Ectodermal cell (in vitro differentiated cells): Measurements from ENCODE around the gene NR2C2AP.

Experiments used
- H3K27ac ChIP-seq: 2 replicates; pipeline ENCODE4 v1.7.0; 2013; ENCODE audit warnings: mild to moderate bottlenecking, low read depth, low read length; ENCODE audit not compliant: insufficient read depth, poor library complexity, severe bottlenecking
- H3K27me3 ChIP-seq: 2 replicates; pipeline ENCODE4 v1.7.0; 2013; ENCODE audit warnings: mild to moderate bottlenecking, low read length; ENCODE audit not compliant: insufficient read depth, control insufficient read depth, poor library complexity, severe bottlenecking
- H3K36me3 ChIP-seq: one replicate; pipeline ENCODE4 v1.7.0; 2013; ENCODE audit warnings: low read length; ENCODE audit not compliant: control insufficient read depth, insufficient read depth
- H3K4me1 ChIP-seq: one replicate; pipeline ENCODE4 v1.7.0; 2013; ENCODE audit warnings: low read length; ENCODE audit not compliant: control insufficient read depth, insufficient read depth
- H3K4me3 ChIP-seq: 2 replicates; pipeline ENCODE4 v1.7.0; 2013; ENCODE audit warnings: low read depth, low read length, control low read depth; ENCODE audit not compliant: insufficient read depth
- H3K9me3 ChIP-seq: 2 replicates; pipeline ENCODE4 v1.7.0; 2013; ENCODE audit warnings: mild to moderate bottlenecking, low read length, moderate library complexity; ENCODE audit not compliant: control insufficient read depth
- WGBS, 2 experiments: methylation state at CpG; one replicate each; pipeline ENCODE4 v1.1.7; 2013; ENCODE audit warnings: missing lambda C conversion rate in 2 of 2; 5-methylcytosine and 5-hydroxymethylcytosine counted together

The NR2C2AP gene

DNA sequence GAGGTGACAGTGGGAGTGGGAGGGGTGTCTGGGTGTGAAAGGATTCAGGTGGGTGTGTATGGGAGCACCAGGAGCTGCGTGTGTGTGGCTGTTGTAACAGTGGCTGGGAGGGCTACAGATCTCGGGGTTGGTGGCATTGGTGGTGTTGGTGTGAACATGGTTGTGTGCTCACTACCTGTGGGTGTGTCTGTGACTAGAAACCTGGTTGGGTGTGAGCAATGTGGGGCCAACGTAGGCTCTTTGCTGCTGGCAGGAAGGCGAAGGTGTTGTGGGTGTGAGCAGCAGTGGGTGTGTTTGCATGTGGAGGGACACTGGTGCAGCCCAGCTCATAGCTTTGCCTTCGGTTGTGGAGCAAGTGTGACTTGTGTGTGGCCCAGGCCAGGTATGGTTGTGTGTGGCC, 3.7 kb upstream of the NR2C2AP start:
- Histone ChIP-seq H3K4me1 (peaks cover 9% of the 10 kb centered on the region), H3K27ac (no peak overlapping the region), H3K27me3 (peaks cover 64% of the 10 kb centered on the region), H3K4me3 (no peak overlapping the region), H3K36me3 (no peaks in the 10 kb centered on the region), H3K9me3 (no peaks in the 10 kb centered on the region)
- 68 to 75% methylated on average over 5 of the region's 5 CpGs for WGBS, 2 experiments

DNA sequence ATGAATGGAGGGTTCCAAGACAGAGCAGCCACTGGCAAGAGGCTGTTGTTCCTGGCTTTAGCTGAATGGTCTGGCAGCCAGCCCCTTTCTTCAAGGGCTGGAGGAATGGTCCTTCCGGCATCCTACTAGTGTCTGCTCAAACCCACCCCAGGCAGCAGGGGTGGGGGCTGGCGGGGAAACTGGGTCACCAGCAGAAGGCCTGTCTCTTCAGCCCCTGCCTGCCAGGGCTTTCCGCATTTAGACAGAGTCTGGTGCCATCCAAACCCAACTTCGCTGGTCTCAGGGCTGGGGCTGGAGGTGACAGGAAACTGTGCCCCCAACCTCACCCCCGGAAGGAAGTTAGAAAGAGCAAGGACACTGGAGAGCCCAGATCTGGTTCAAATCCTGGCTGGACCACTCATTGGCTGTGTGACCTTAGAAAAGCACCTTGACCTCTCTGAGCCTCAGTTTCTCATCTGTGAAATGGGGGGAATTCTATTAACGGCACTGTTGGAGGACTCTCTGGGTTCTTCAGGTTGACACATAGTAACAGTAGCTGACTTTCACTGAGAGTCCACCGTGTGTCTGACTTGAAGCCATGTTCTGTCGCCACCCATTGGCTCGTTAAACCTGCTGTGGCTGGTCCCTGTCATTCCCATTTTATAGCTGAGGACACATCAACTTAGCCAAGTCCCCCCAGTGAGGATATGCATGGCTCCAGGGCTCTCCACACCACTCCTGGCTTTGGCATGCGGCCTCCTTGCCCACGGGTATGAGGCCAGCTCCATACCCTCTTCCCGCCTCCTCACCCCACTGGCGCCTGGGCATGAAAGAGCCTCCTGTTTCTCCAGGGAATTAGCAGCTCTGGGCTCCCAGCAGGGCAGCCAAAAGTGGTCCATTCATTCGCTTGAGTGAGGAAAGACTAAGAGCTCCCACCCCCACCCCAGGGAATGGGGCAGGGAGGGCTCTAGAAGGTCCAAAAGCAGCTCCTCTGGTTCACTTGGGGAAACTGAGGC, 2.5 kb upstream of the NR2C2AP start:
- Histone ChIP-seq H3K9me3 (no peaks in the 10 kb centered on the region), H3K27ac (no peak overlapping the region), H3K36me3 (peaks cover 9% of the 10 kb centered on the region), H3K27me3 (peaks cover 52% of the 10 kb centered on the region), H3K4me1 (peaks cover 9% of the 10 kb centered on the region), H3K4me3 (no peak overlapping the region)
- 63 to 66% methylated on average over 14 of the region's 14 CpGs for WGBS, 2 experiments

DNA sequence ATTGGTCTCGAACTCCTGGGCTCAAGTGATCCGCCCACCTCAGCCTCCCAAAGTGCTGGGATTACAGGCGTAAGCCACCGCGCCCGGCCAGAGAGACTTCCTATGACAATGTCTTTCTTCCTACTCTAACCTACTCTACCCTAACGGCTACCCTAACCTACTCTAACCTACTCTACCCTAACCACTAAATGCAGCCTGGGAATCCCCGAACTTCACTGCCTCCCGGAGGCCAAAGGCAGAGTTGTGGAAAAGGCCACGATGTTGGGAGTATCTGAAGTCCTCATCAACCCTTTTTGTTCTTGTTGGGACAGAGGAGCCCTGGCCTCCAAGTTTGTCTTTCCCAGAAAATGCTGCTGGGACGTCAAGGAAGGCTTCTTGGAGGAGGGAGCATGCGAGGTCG, 967 bp upstream of the NR2C2AP start:
- Histone ChIP-seq H3K4me3 (no peak overlapping the region), H3K27ac (no peak overlapping the region), H3K9me3 (no peaks in the 10 kb centered on the region), H3K27me3 (peaks cover 37% of the 10 kb centered on the region), H3K4me1 (peaks cover 9% of the 10 kb centered on the region), H3K36me3 (peaks cover 13% of the 10 kb centered on the region)
- 64 to 65% methylated on average over 13 of the region's 13 CpGs for WGBS, 2 experiments

DNA sequence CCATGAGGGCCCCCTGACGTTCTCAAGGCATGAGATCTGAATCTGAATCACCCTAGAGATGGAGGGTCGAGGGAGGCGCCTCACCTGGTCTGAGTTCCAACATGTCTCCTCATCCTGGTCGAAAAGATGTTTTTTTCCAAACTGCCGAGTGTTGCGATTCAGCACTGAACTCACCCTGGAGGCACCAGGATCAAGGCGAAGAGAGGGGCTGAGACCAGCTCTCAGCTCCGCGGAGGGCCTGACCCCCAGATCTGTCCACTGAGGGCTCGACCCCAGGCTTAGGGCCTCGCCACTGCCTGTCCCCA, 555 bp downstream of the NR2C2AP start:
- Histone ChIP-seq H3K27ac (no peak overlapping the region), H3K9me3 (no peaks in the 10 kb centered on the region), H3K4me3 (peak overlapping the region; percentile 71), H3K4me1 (peaks cover 6% of the 10 kb centered on the region), H3K27me3 (peaks cover 29% of the 10 kb centered on the region), H3K36me3 (peaks cover 21% of the 10 kb centered on the region)
- WGBS, 2 experiments = 44 to 49% methylated on average over 11 of the region's 11 CpGs

DNA sequence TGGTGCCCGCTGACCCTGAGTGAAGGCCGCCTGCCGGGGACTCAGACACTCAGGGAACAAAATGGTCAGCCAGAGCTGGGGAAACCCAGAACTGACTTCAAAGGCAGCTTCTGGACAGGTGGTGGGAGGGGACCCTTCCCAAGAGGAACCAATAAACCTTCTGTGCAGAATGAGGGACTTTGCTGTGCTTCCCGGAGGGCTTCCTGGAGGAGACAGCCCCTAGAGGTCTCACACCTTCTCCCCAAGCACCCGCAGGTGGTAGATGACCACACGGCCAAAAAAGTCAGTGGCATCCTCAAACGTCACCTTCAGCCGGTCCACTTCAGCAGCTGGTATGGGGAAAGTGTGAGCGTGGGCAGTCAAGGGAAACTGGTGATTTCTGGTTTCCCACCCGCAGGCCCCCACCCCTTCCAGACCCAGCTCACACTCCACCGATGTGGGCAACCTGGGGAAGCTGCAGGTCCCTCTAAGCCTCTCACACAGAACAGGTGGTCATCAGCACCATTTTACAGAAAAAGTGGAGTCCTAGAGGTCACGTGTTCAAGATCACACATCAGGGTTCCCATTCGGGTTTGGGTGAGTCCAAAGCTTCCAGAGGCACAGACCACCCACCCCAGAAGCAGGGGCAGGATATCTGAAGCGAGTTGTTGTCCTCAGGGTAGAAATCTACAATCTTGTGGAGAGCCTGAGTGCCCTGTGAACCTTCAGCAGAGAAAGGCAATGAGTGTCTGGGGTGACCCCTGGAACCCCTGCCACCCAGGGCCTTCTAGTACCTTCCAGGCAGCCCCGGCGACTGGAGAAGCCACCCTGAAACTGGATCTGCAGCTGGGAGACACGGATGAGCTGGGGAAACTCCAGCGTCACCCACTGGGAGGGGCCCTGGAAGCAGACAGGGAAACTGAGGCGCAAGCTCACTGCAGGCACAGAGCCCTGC, 1.2 kb downstream of the NR2C2AP start:
- H3K4me1 ChIP-seq = peaks cover 6% of the 10 kb centered on the region
- H3K9me3 ChIP-seq = no peaks in the 10 kb centered on the region
- H3K27ac ChIP-seq = no peak overlapping the region
- H3K27me3 ChIP-seq = peaks cover 22% of the 10 kb centered on the region
- peak overlapping the region; percentile 71 for H3K4me3 ChIP-seq
- WGBS, 2 experiments = 90 to 92% methylated on average over 19 of the region's 19 CpGs
- H3K36me3 ChIP-seq = peaks cover 25% of the 10 kb centered on the region

DNA sequence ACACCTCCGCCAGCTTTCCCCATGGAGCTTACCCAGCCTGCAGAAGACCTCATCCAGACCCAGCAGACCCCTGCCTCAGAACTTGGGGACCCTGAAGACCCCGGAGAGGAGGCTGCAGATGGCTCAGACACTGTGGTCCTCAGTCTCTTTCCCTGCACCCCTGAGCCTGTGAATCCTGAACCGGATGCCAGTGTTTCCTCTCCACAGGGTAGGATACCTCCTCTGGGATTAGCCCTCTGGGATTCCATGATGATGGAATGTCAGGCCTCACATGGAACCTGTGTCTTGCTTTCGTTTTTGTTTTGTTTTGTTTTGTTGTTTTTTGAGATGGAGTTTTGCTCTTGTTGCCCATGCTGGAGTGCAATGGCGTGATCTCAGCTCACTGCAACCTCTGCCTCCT, 9.3 kb downstream of the NR2C2AP start:
- Histone ChIP-seq H3K36me3 (peaks cover 13% of the 10 kb centered on the region), H3K9me3 (no peaks in the 10 kb centered on the region)
- WGBS, 2 experiments = 90 to 91% methylated on average over 5 of the region's 5 CpGs

DNA sequence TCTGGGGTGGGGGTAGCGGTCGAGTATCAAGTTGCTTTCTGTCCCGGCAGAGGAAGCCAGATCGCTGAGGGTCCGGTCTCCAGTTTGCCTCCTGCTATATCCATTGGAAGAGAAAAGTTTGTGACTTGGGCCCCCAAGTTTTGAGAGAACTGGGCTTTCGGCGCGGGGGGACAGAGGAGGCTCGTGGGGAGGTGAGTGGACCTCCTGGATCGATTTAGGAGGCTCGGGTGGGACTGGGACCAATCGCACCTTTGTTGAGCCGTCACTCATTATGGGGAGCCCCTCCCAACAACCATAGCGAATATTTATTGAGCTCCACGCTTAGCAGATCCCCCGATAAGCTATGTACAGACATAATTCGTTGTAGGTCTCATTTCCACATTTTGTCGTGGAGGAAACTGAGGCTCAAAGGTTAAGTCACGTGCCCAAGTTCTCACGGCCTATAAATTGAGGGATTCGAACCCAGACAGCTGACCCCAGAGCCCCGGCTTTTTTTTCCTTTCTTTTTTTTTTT, 10.2 kb downstream of the NR2C2AP start:
- H3K4me3 ChIP-seq = peak overlapping the region; percentile 92
- no peaks in the 10 kb centered on the region for H3K9me3 ChIP-seq
- 9 to 10% methylated on average over 22 of the region's 22 CpGs for WGBS, 2 experiments
- H3K4me1 ChIP-seq = peaks cover 2% of the 10 kb centered on the region
- H3K27ac ChIP-seq = no peak overlapping the region
- peaks cover 7% of the 10 kb centered on the region for H3K36me3 ChIP-seq
- H3K27me3 ChIP-seq = no peaks in the 10 kb centered on the region

More for the DNA sequence above, 9.3 kb downstream of the NR2C2AP start:
- Histone ChIP-seq H3K4me1 (peaks cover 2% of the 10 kb centered on the region), H3K27me3 (no peaks in the 10 kb centered on the region), H3K4me3 (no peak overlapping the region), H3K27ac (no peak overlapping the region)

DNA sequence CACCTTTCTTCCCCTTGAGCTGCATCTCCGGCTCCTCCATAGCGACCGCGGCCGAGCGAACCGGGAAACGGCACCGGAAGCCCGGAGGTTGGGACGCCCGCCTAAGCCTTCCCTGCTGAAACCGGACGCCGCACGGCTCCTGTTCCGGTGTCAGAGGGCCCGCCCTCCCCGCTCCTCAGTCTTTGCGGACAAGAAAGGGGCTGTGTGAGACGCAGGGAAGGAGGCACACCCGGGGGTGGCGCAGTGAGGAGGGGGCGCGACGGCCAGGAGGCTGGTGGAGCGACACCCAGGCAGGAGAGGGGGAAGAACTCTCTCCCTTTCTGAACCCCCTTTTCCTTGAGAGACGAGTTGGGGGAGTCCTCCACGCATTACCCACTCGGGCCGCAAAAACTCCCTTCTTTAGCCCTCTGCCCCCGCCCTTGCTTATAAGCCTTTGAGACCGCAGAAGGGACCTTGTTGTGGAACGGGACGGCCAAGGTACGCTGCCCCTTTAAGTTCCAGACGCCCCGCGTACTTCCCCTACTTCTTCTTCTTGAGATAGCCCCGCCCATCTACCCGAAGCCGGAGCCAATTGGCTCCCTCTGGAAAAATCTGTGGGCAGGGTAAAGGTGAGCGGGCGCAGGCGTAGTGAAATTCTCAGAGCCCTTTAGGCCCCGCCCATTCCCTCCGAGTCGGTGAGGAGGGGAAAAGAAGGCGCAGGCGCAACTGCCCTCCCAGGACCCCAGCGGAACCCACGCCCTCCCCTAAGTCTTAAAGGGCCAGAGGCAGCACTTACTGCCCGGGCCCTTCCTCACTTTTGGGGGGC, 10.9 kb downstream of the NR2C2AP start, which contains the start of the genes BORCS8 and RFXANK:
BORCS8 (minus strand) TSS at position 75 of the 805 bp plus-strand sequence; CDS start at position 40, 35 bp downstream.
RFXANK (plus strand) TSS at position 181 of the 805 bp plus-strand sequence. CDS start 1,689 bp downstream, outside the sequence.
- Histone ChIP-seq H3K27me3 (no peaks in the 10 kb centered on the region), H3K27ac (peak within 1 kb of the TSS; percentile 95), H3K4me1 (peaks cover 2% of the 10 kb centered on the region), H3K4me3 (peak within 1 kb of the TSS; percentile 92), H3K36me3 (peaks cover 4% of the 10 kb centered on the region), H3K9me3 (no peaks in the 10 kb centered on the region)
- 0% methylated on average over 53 of the region's 53 CpGs for WGBS, 2 experiments

DNA sequence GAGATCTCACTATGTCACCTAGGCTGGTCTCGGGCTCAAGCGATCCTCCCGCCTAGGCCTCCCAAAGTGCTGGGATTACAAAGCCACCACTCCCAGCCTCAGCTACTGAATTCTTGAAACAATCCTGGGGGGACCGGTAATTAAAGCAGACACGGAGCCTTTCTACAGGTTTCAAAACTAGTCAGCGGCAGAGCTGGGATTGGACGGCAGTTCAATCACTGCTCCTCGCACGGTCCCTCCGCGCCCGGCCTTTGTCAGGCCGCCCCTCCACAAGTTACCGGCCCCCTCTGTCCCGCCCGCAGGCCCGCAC, 11.5 kb downstream of the NR2C2AP start:
- 0 to 1% methylated on average over 17 of the region's 17 CpGs for WGBS, 2 experiments
- peak overlapping the region; percentile 92 for H3K4me3 ChIP-seq
- peak overlapping the region; percentile 95 for H3K27ac ChIP-seq
- H3K27me3 ChIP-seq = no peaks in the 10 kb centered on the region
- peaks cover 3% of the 10 kb centered on the region for H3K36me3 ChIP-seq
- peaks cover 2% of the 10 kb centered on the region for H3K4me1 ChIP-seq
- no peaks in the 10 kb centered on the region for H3K9me3 ChIP-seq
